Measurements from ENCODE around the gene DRC7. TPM values are rescaled to one million over a fixed set of nuclear protein-coding genes. Genes with fewer than 3 reads are reported as not detected.

DRC7 gene
- total RNA-seq, 1 donor from 2014 or later: 7.4 TPM

Small RNAs within 50 kb of the gene (microRNA-seq; reads per million reads assigned to microRNA genes)
- not detected for gene MIR6772

Other genes starting within 250 kb of the DRC7 start
- 68.2 and 73.7 TPM in 2 replicates for gene CIAPIN1, start 247.4 kb upstream of the DRC7 start, total RNA-seq (ENCODE audit: low replicate concordance)
- gene COQ9, start 247.3 kb upstream of the DRC7 start, total RNA-seq (ENCODE audit: low replicate concordance): 73.1 and 96.0 TPM in 2 replicates
- gene POLR2C, start 232.1 kb upstream of the DRC7 start, total RNA-seq (ENCODE audit: low replicate concordance): 63.0 and 70.5 TPM in 2 replicates
- 33.3 and 72.0 TPM in 2 replicates for gene DOK4, start 208.3 kb upstream of the DRC7 start, total RNA-seq (ENCODE audit: low replicate concordance)
- 6.9 and 14.4 TPM in 2 replicates for gene CCDC102A, start 158.2 kb upstream of the DRC7 start, total RNA-seq (ENCODE audit: low replicate concordance)
- 0.82 and 1.7 TPM in 2 replicates for gene ADGRG5, start 152.2 kb upstream of the DRC7 start, total RNA-seq (ENCODE audit: low replicate concordance)
- 41.1 and 61.0 TPM in 2 replicates for gene ADGRG1, start 66.2 kb upstream of the DRC7 start, total RNA-seq (ENCODE audit: low replicate concordance)
- gene ADGRG3, start 26.5 kb upstream of the DRC7 start, total RNA-seq (ENCODE audit: low replicate concordance): not detected in 2 replicates
- gene KATNB1, start 41.0 kb downstream of the DRC7 start, total RNA-seq (ENCODE audit: low replicate concordance): 20.2 and 31.7 TPM in 2 replicates
- 27.3 and 48.4 TPM in 2 replicates for gene KIFC3, start 107.7 kb downstream of the DRC7 start, total RNA-seq (ENCODE audit: low replicate concordance)